GM18519 (cell line): ENCODE measurements around the gene CD9.

ENCODE experiments used
- ATAC-seq: cut with Tn5 transposase; IDR thresholded peaks from one replicate; pipeline ENCODE4 v1.9.1; 2021; ENCODE audit warnings: mild to moderate bottlenecking, moderate library complexity; ENCODE audit not compliant: unreplicated experiment, low FRiP score

CD9 gene

GRCh38 chr12:6271281-6271680 lies 71.1 kb downstream of the CD9 start:
- ATAC-seq: no peak

- no peak for ATAC-seq
These were observed 72.4 kb downstream of the CD9 start for GRCh38 chr12:6272300-6273204.

- no peak for ATAC-seq
These were observed 73.0 kb downstream of the CD9 start for GRCh38 chr12:6273205-6273540.

- no peak for ATAC-seq
These were observed 73.5 kb downstream of the CD9 start for GRCh38 chr12:6273541-6274230.

- no peak for ATAC-seq
These were observed 74.3 kb downstream of the CD9 start for GRCh38 chr12:6274231-6275221.

GRCh38 chr12:6275928-6276887 lies 76.0 kb downstream of the CD9 start:
- ATAC-seq: no peak

- ATAC-seq: no peak
These were observed 76.9 kb downstream of the CD9 start for GRCh38 chr12:6276956-6277620.

- ATAC-seq: no peak
These were observed 77.8 kb downstream of the CD9 start for GRCh38 chr12:6277982-6278438.

GRCh38 chr12:6278439-6279255 lies 78.4 kb downstream of the CD9 start:
- no peak for ATAC-seq

GRCh38 chr12:6279256-6279628 lies 79.0 kb downstream of the CD9 start:
- no peak for ATAC-seq

GRCh38 chr12:6279631-6280030 lies 79.4 kb downstream of the CD9 start:
- ATAC-seq: no peak

- ATAC-seq: no peak
These were observed 79.9 kb downstream of the CD9 start for GRCh38 chr12:6280053-6280469.

GRCh38 chr12:6280672-6281071 lies 80.5 kb downstream of the CD9 start:
- no peak for ATAC-seq

- ATAC-seq: no peak
These were observed 81.0 kb downstream of the CD9 start for GRCh38 chr12:6281081-6281809.

- no peak for ATAC-seq
These were observed 82.2 kb downstream of the CD9 start for GRCh38 chr12:6282453-6282840.

GRCh38 chr12:6284273-6284672 lies 84.1 kb downstream of the CD9 start:
- no peak for ATAC-seq

- ATAC-seq: no peak
These were observed 84.9 kb downstream of the CD9 start for GRCh38 chr12:6285063-6285477.
